ENCODE results near the gene TSSK6. TPM values are rescaled to one million over a fixed set of nuclear protein-coding genes. Genes with fewer than 3 reads are reported as not detected.
A peak's percentile ranks its signal among the peaks of the same experiment; 100 is the strongest.

TSSK6 gene
- total and polyA plus RNA-seq, 11 donors: 0.28 to 1.0 (median 0.54) TPM

- no peak overlapping the region for H3K4me3 ChIP-seq
- peaks cover 0 to 26% (median 20%) of the 10 kb centered on the region in 9 donors for H3K36me3 ChIP-seq
- TF ChIP-seq CTCF (IDR thresholded peaks at IDR 0.05) (no peak), POLR2A (IDR thresholded peaks at IDR 0.05) (no peak)
- H3K4me1 ChIP-seq: peaks cover 0 to 22% (median 9%) of the 10 kb centered on the region in 12 donors
- no peak for DNase-seq
- no peak overlapping the region for H3K27ac ChIP-seq
- no peaks in the 10 kb centered on the region for H3K9me3 ChIP-seq
- WGBS, 4 donors: 87 to 92% (median 87%) methylated on average over 4 of the region's 4 CpGs
- no peaks in the 10 kb centered on the region for H3K27me3 ChIP-seq
- ATAC-seq: no peak
- intact Hi-C loops (cut with DNase I): loop anchor here in 9 of 10 donors (5.0 to 10.0 kb wide), 7 partner anchors 111 to 744 kb away; partner anchors contain the start of gene GMIP (in 3 of the 9)
Observed at GRCh38 chr19:19530889-19531288, 15.5 kb upstream of the TSSK6 start.

GRCh38 chr19:19530423-19530804 lies 15.1 kb upstream of the TSSK6 start:
- no peak for ATAC-seq
- intact Hi-C loops (cut with DNase I): loop anchor here in 9 of 10 donors (5.0 to 10.0 kb wide), 7 partner anchors 112 to 744 kb away; partner anchors contain the start of gene GMIP (in 3 of the 9)
- Histone ChIP-seq H3K4me3 (no peak overlapping the region), H3K27ac (no peak overlapping the region), H3K36me3 (peaks cover 0 to 28% (median 20%) of the 10 kb centered on the region in 9 donors), H3K9me3 (no peaks in the 10 kb centered on the region), H3K4me1 (peaks cover 0 to 27% (median 11%) of the 10 kb centered on the region in 12 donors), H3K27me3 (no peaks in the 10 kb centered on the region)
- WGBS, 4 donors: 53 to 66% (median 57%) methylated on average over 8 to 9 of the region's 9 CpGs
- no peak for TF ChIP-seq CTCF (IDR thresholded peaks at IDR 0.05)
- no peak for TF ChIP-seq POLR2A (IDR thresholded peaks at IDR 0.05)
- no peak for DNase-seq

GRCh38 chr19:19529783-19530422 lies 14.6 kb upstream of the TSSK6 start:
- Histone ChIP-seq H3K4me1 (peaks cover 0 to 32% (median 11%) of the 10 kb centered on the region in 12 donors), H3K9me3 (no peaks in the 10 kb centered on the region), H3K4me3 (no peak overlapping the region), H3K27ac (no peak overlapping the region), H3K27me3 (no peaks in the 10 kb centered on the region), H3K36me3 (peaks cover 0 to 29% (median 19%) of the 10 kb centered on the region in 9 donors)
- 72 to 81% (median 75%) methylated on average over 10 to 11 of the region's 11 CpGs for WGBS, 4 donors
- DNase-seq (no peak), ATAC-seq (no peak)
- no peak for TF ChIP-seq CTCF (IDR thresholded peaks at IDR 0.05)
- no peak for TF ChIP-seq POLR2A (IDR thresholded peaks at IDR 0.05)
- intact Hi-C loops (cut with DNase I): loop anchor here in 9 of 10 donors (5.0 to 10.0 kb wide), 7 partner anchors 112 to 745 kb away; partner anchors contain the start of gene GMIP (in 3 of the 9)

GRCh38 chr19:19528721-19529490 lies 13.6 kb upstream of the TSSK6 start, which contains the start of gene YJEFN3:
TSS of gene YJEFN3 (plus strand) at chr19:19528911. CDS start at chr19:19528933, 22 bp downstream.
- ATAC-seq (peak in 3 of 4 donors; percentile 42 to 51 (median 44)), DNase-seq (peak in 3 of 5 donors; percentile 43 to 63 (median 59))
- H3K4me1 ChIP-seq: peaks cover 0 to 34% (median 11%) of the 10 kb centered on the region in 12 donors
- no peaks in the 10 kb centered on the region for H3K27me3 ChIP-seq
- peaks cover 0 to 39% (median 26%) of the 10 kb centered on the region in 9 donors for H3K36me3 ChIP-seq
- TF ChIP-seq POLR2A (IDR thresholded peaks at IDR 0.05) (no peak), CTCF (IDR thresholded peaks at IDR 0.05) (no peak)
- no peak within 1 kb of the TSS for H3K27ac ChIP-seq
- intact Hi-C loops (cut with DNase I): no loop called here
- WGBS, 4 donors: 32 to 51% (median 46%) methylated on average over 28 to 50 of the region's 50 CpGs
- no peaks in the 10 kb centered on the region for H3K9me3 ChIP-seq
- H3K4me3 ChIP-seq: peak within 1 kb of the TSS in 8 of 12 donors; percentile 4 to 32 (median 16)
